ENCODE measurements around the gene PPHLN1.

DNA sequence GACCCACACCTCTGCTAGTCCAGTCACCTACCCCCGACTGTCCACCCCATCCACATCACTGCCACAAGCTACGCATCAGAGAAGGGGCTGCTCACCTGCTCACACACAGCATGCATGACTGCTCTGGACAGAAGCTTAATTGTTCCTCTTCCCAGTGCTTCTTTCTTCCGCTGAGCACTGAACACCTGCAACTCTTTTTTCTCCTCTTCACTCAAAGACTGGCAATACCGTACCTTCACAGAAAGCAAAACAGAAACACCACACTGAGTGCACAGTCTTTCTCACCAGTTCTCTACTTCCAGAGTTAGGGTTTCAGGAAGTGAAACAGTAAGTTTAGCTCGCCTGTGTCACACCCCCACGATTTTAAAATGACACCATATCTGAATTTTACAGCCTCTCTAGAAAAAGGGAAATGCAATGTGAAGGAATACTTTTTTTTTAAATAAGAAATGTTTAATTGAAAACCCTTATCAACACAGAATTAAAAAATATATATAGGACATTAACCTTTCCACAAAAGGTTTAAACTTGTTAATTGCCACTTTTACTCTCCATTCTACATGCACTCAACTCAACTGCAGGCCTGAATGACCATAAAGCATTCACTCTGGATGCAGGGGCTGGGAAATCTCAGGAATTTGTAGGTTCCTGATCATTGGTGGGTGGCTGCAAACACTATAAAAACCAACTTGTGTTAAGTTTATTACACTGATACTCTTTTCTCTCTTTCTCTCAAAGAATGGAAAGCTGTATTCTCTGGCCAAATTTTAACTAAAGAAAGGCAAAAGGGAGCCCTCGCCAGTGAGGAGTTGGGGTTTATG lies 143.6 kb downstream of the PPHLN1 start:
- TF ChIP-seq POLR2AphosphoS5 (IDR thresholded peaks at IDR 0.05) (no peak), POLR2A (IDR thresholded peaks at IDR 0.05) (no peak)
- TF ChIP-seq, protein P1, sequence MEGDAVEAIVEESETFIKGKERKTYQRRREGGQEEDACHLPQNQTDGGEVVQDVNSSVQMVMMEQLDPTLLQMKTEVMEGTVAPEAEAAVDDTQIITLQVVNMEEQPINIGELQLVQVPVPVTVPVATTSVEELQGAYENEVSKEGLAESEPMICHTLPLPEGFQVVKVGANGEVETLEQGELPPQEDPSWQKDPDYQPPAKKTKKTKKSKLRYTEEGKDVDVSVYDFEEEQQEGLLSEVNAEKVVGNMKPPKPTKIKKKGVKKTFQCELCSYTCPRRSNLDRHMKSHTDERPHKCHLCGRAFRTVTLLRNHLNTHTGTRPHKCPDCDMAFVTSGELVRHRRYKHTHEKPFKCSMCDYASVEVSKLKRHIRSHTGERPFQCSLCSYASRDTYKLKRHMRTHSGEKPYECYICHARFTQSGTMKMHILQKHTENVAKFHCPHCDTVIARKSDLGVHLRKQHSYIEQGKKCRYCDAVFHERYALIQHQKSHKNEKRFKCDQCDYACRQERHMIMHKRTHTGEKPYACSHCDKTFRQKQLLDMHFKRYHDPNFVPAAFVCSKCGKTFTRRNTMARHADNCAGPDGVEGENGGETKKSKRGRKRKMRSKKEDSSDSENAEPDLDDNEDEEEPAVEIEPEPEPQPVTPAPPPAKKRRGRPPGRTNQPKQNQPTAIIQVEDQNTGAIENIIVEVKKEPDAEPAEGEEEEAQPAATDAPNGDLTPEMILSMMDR (IDR thresholded peaks at IDR 0.05): no peak
